HL-60 (cell line): ENCODE data around the gene ARFIP2.

Experiments
- DNase-seq, 2 experiments: peaks; one replicate each; pipeline ENCODE4 v3.0.0-alpha.2; 2010 to 2020; ENCODE audit warnings: low read depth in 1 of 2, low spot score in 1 of 2
- H3K27ac ChIP-seq: fragments of 250-450 bp; sonication (Bioruptor Pico); replicated peaks from 2 replicates; pipeline ENCODE4 v1.5.1; 2020; ENCODE audit warnings: mild to moderate bottlenecking, moderate library complexity
- H3K27me3 ChIP-seq: fragments of 250-450 bp; sonication (Bioruptor Pico); 2 replicates; pipeline ENCODE4 v1.5.1; 2021; ENCODE audit warnings: mild to moderate bottlenecking, moderate library complexity; ENCODE audit not compliant: insufficient read depth, poor library complexity, severe bottlenecking
- H3K4me3 ChIP-seq: replicated peaks from 2 replicates; pipeline ENCODE4 v1.5.1; 2011; ENCODE audit warnings: mild to moderate bottlenecking, control low read depth, low read length; ENCODE audit not compliant: insufficient read depth
- GABPA ChIP-seq: IDR thresholded peaks from 2 replicates; pipeline ENCODE4 v1.6.1; 2012; ENCODE audit warnings: low read depth
- POLR2AphosphoS5 ChIP-seq: IDR thresholded peaks from 2 replicates; pipeline ENCODE4 v1.6.1; 2012; ENCODE audit warnings: low read depth
- SPI1 ChIP-seq: IDR thresholded peaks from 2 replicates; pipeline ENCODE4 v1.6.1; 2012; ENCODE audit warnings: low read depth, mild to moderate bottlenecking, borderline replicate concordance
- long read RNA-seq: library from polyadenylated mRNA; unstranded; transcript quantifications from one replicate; pipeline ENCODE4 v2.0.0, GENCODE V29; 2020
- TF ChIP-seq, protein P1 (sequence below): IDR thresholded peaks from 2 replicates; pipeline ENCODE4 v1.6.1; 2012; ENCODE audit warnings: low read depth; ENCODE audit not compliant: insufficient replicate concordance
- TF ChIP-seq, protein P2 (sequence below): IDR thresholded peaks from one replicate; pipeline ENCODE4 v1.5.1; 2011; ENCODE audit warnings: low read length, control low read depth, inconsistent platforms; ENCODE audit not compliant: insufficient read depth

The ARFIP2 gene, protein sequence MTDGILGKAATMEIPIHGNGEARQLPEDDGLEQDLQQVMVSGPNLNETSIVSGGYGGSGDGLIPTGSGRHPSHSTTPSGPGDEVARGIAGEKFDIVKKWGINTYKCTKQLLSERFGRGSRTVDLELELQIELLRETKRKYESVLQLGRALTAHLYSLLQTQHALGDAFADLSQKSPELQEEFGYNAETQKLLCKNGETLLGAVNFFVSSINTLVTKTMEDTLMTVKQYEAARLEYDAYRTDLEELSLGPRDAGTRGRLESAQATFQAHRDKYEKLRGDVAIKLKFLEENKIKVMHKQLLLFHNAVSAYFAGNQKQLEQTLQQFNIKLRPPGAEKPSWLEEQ
- long read RNA-seq, transcript ARFIP2-201 (8 exons, 2,543 nt) = major isoform, 76 of 185 reads
- long read RNA-seq, transcript ARFIP2-203 (7 exons, 1,430 nt) = minor isoform, 22 of 185 reads
- long read RNA-seq, transcript ARFIP2-202 (8 exons, 1,868 nt) = minor isoform, 73 of 185 reads
- long read RNA-seq, partial matches to known transcripts = 6 of 185 reads
- long read RNA-seq, other reads (novel, unspliced or antisense) = 8 of 185 reads

DNA sequence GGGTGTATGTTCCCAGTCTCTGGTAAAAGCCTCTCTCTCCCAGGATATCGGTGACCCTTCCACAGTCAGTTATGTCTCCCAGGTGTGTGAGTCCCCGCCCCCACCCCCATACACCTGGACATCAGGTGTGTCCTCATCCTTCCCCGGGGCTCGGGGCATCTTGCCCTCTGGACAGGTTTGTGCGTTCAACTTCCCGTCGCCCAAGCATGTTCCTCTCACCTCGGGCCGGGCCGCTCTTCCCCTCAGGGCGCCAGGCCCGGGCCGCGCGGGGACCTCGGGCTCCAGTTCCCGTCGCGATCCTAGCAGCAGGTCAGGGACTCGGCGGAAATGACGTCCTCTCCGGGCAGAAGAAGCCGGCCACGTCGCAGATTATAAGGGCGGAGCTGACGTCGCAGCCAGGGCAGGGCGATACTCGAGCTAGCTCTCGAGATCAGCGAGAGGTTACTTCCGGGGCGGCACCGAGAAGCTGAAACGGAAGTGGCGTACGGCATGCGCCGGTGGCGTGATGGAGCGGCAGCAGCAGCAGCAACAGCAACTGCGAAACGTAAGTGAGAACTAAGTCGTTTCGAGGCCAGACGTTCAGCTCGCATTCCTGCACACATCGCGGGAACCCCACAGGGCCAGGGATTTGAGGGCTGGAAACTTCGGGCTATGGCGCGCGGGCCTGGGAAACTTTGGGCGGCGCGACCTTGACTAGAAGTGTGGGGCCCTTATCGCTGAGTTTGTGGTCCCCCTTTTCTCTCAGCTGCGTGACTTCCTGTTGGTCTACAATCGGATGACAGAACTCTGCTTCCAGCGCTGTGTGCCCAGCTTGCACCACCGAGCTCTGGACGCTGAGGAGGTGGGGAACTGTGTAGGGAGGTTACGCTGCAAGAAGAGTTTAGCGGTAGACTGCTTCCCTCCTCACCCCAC lies at the start of gene ARFIP2, which contains the start of gene TIMM10B:
Gene ARFIP2, minus strand, starts transcription at position 320 of the 912 bp plus-strand sequence. CDS start 910 bp downstream, outside the sequence.
Gene TIMM10B, plus strand, starts transcription at position 490 of the 912 bp plus-strand sequence. Its CDS starts 16 bp downstream, at position 506.
- Histone ChIP-seq H3K27me3 (no peaks in the 10 kb centered on the region), H3K27ac (peak within 1 kb of the TSS; percentile 84), H3K4me3 (peak within 1 kb of the TSS; percentile 84)
- TF ChIP-seq POLR2AphosphoS5 = peak; percentile 95
- TF ChIP-seq, protein P1, sequence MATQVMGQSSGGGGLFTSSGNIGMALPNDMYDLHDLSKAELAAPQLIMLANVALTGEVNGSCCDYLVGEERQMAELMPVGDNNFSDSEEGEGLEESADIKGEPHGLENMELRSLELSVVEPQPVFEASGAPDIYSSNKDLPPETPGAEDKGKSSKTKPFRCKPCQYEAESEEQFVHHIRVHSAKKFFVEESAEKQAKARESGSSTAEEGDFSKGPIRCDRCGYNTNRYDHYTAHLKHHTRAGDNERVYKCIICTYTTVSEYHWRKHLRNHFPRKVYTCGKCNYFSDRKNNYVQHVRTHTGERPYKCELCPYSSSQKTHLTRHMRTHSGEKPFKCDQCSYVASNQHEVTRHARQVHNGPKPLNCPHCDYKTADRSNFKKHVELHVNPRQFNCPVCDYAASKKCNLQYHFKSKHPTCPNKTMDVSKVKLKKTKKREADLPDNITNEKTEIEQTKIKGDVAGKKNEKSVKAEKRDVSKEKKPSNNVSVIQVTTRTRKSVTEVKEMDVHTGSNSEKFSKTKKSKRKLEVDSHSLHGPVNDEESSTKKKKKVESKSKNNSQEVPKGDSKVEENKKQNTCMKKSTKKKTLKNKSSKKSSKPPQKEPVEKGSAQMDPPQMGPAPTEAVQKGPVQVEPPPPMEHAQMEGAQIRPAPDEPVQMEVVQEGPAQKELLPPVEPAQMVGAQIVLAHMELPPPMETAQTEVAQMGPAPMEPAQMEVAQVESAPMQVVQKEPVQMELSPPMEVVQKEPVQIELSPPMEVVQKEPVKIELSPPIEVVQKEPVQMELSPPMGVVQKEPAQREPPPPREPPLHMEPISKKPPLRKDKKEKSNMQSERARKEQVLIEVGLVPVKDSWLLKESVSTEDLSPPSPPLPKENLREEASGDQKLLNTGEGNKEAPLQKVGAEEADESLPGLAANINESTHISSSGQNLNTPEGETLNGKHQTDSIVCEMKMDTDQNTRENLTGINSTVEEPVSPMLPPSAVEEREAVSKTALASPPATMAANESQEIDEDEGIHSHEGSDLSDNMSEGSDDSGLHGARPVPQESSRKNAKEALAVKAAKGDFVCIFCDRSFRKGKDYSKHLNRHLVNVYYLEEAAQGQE = no peak
- peak; percentile 49; the same call in 1 of the 2 replicates for TF ChIP-seq SPI1
- TF ChIP-seq, protein P2, sequence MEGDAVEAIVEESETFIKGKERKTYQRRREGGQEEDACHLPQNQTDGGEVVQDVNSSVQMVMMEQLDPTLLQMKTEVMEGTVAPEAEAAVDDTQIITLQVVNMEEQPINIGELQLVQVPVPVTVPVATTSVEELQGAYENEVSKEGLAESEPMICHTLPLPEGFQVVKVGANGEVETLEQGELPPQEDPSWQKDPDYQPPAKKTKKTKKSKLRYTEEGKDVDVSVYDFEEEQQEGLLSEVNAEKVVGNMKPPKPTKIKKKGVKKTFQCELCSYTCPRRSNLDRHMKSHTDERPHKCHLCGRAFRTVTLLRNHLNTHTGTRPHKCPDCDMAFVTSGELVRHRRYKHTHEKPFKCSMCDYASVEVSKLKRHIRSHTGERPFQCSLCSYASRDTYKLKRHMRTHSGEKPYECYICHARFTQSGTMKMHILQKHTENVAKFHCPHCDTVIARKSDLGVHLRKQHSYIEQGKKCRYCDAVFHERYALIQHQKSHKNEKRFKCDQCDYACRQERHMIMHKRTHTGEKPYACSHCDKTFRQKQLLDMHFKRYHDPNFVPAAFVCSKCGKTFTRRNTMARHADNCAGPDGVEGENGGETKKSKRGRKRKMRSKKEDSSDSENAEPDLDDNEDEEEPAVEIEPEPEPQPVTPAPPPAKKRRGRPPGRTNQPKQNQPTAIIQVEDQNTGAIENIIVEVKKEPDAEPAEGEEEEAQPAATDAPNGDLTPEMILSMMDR = no peak
- TF ChIP-seq GABPA = peak; percentile 90
- DNase-seq = peak; percentile 98 to 99

DNA sequence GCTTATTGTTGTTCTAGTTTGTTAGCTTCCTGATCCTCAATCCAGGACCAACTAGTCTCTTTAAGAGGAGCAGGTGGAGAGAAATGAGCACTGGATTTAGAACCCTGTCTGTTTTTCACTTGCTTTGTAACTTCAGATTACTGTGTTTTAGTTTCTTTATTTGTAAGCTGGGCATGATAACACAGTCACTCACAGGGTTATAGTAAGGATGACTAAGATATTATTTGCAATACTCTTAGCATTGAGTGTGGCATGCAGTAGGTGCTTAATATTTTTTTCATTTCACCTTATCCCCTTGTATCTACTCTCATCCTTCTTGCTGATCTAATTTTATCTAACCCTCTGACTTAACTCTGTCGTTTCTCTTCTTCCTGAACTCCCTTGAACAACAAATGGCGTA lies 49.7 kb upstream of the ARFIP2 start:
- H3K27me3 ChIP-seq = no peaks in the 10 kb centered on the region
- TF ChIP-seq, protein P1 = no peak
- no peak for TF ChIP-seq GABPA
- TF ChIP-seq, protein P2 = no peak
- no peak for TF ChIP-seq POLR2AphosphoS5
- no peak for TF ChIP-seq SPI1
- H3K4me3 ChIP-seq = no peak overlapping the region
- no peak for DNase-seq
- H3K27ac ChIP-seq = no peak overlapping the region

DNA sequence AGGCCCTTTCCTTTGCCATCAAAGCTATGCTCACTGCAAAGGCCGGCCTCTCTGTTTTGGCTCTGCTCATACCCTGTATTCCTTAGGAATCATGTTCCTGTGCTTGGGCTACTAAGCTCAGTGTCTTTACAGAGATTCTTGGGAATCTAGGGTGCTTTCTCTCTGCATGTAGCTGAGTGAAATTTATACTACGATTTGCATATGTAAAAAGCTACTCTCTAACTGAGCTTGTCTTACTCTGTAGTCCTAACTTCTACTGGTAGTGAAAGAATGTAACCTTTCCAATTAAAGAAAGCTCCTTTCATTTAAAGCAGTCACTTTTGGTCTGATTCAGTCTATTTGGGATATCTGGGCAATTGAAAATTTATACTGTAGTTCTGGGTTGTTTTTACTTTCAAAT lies 48.1 kb upstream of the ARFIP2 start:
- Histone ChIP-seq H3K27ac (no peak overlapping the region), H3K4me3 (no peak overlapping the region), H3K27me3 (no peaks in the 10 kb centered on the region)
- DNase-seq = no peak
- TF ChIP-seq, protein P2 = no peak
- TF ChIP-seq POLR2AphosphoS5 = no peak
- no peak for TF ChIP-seq GABPA
- TF ChIP-seq, protein P1 = no peak
- no peak for TF ChIP-seq SPI1
